Heart left ventricle (tissue), 16 donors: ENCODE data around the gene C6orf47. TPM values are rescaled to one million over a fixed set of nuclear protein-coding genes. Genes with fewer than 3 reads are reported as not detected.

ENCODE experiments used
- ATAC-seq, 4 donors: fragments of 200-7000 bp; cut with Tn5 transposase; one replicate each; pipeline ENCODE4 v1.9.1; 2020 to 2022; ENCODE audit warnings: moderate library complexity in 4 of 4, mild to moderate bottlenecking in 3 of 4, moderate number of reproducible peaks in 1 of 4
- DNase-seq, 5 donors: peaks; one replicate each; pipeline ENCODE4 v3.0.0-alpha.2; 2020
- H3K27ac ChIP-seq, 12 donors: fragments of 200-600 bp; sonication (generic) in 4 of 12; one replicate each; pipeline versions ENCODE4 v1.5.0 to v1.8.0; 2016 to 2022; ENCODE audit warnings: mild to moderate bottlenecking in 2 of 12
- H3K27me3 ChIP-seq, 9 donors: fragments of 200-600 bp; sonication (generic) in 2 of 9; one replicate each; pipeline versions ENCODE4 v1.5.1 to v1.8.0; 2016 to 2022; ENCODE audit warnings: mild to moderate bottlenecking in 3 of 9
- H3K36me3 ChIP-seq, 9 donors: fragments of 200-600 bp; sonication (generic) in 2 of 9; one replicate each; pipeline versions ENCODE4 v1.5.0 to v1.8.0; 2018 to 2022; ENCODE audit warnings: mild to moderate bottlenecking in 2 of 9
- H3K4me1 ChIP-seq, 12 donors: fragments of 200-600 bp; sonication (generic) in 4 of 12; one replicate each; pipeline versions ENCODE4 v1.5.0 to v1.8.0; 2016 to 2022; ENCODE audit warnings: mild to moderate bottlenecking in 3 of 12
- H3K4me3 ChIP-seq, 12 donors: fragments of 200-600 bp; sonication (generic) in 4 of 12; one replicate each; pipeline versions ENCODE4 v1.5.0 to v1.8.0; 2017 to 2022; ENCODE audit warnings: mild to moderate bottlenecking in 9 of 12, moderate library complexity in 4 of 12
- H3K9me3 ChIP-seq, 12 donors: fragments of 200-600 bp; sonication (generic) in 4 of 12; one replicate each; pipeline versions ENCODE4 v1.5.0 to v1.8.0; 2016 to 2022; ENCODE audit warnings: mild to moderate bottlenecking in 1 of 12
- CTCF ChIP-seq, 12 donors: fragments of 200-600 bp; sonication (generic) in 4 of 12; IDR thresholded peaks; one replicate each; pipeline versions ENCODE4 v1.5.0 to v1.8.0; 2018 to 2022; ENCODE audit warnings: antibody characterized with exemption in 12 of 12, mild to moderate bottlenecking in 5 of 12
- POLR2A ChIP-seq, 2 donors: fragments of 450-650 bp; IDR thresholded peaks; one replicate each; pipeline ENCODE4 v1.6.1; 2017; ENCODE audit warnings: antibody characterized with exemption in 2 of 2, mild to moderate bottlenecking in 2 of 2, moderate library complexity in 2 of 2
- WGBS, 4 donors: extraction: QIAGEN DNeasy Blood & Tissue Kit in 2 of 4; methylation state at CpG; one replicate each; pipeline versions ENCODE4 v1.1.5 to v1.1.7; 2013 to 2018; 5-methylcytosine and 5-hydroxymethylcytosine counted together
- intact Hi-C, 10 donors: fragments of 100-400 bp; cut with DNase I; formaldehyde crosslinking; loops; one replicate each; pipeline versions ENCODE4 v1.11.1 to v1.14.2; 2022
- polyA plus RNA-seq, 2 donors: library from polyadenylated mRNA; stranded (reverse); fragments of 200-250 nt; gene quantifications; one replicate each; pipeline ENCODE4 v1.2.3, GENCODE V29; 2013
- total RNA-seq, 9 donors: library from RNA; depleted of rRNA in 2 of 9; stranded (reverse); fragments of >200 nt in 2 of 9; fragmentation: NEBNext Ultra II Directional in 3 of 9; extraction: Animal tissue kit (Norgen Biotek cat#: 25700) in 3 of 9; gene quantifications; one replicate each; pipeline versions ENCODE4 v1.1.0 to v1.2.4, GENCODE V29; 2016 to 2023
- donor health status: ischemic (EF 13 %, LVEDD 7.1; RV severe dilation, severe dysfunction).
- donor health status: healthy with polysubstance abuse.
- donor health status: DM: no; HTN: yes; CAD: no.
- donor health status: DM: no; HTN: no; CAD: no.
- donor health status: ischemic (EF 25% LVEDD 6.9; RV normal size, moderate dysfunction).
- donor health status: ischemic (EF 25% LVEDD 5.7; RV mildly dilated, moderate dysfunction).
- donor health status: healthy.
- donor health status: DM: yes; HTN: yes; CAD: no.
- donor health status: ischemic (EF 35%, LVEDD 5.7; RV mildly dilated, moderate dysfunction).
- donor health status: nonischemic (EF 11% LVEDD 7.7; RV severe dilation, severe dysfunction).
- donor health status: DM: yes; HTN: yes; CAD: no.
- donor health status: PGD.
- donor health status: ischemic (EF 29% LVEDD 5.4; RV normal size, mild dysfunction).
- donor health status: nonischemic (EF 23%, LVEDD 6.1; RV moderate dilation, normal function).

C6orf47 gene
- total and polyA plus RNA-seq, 11 donors: 16.5 to 30.9 (median 20.0) TPM

GRCh38 chr6:31661262-31662123 is 915 bp upstream of the C6orf47 start:
- Histone ChIP-seq H3K27ac (peak overlapping the region in 11 of 12 donors; percentile 84 to 96 (median 93)), H3K27me3 (no peaks in the 10 kb centered on the region), H3K4me1 (peaks cover 24 to 69% (median 51%) of the 10 kb centered on the region in 12 donors), H3K4me3 (peak overlapping the region in 10 of 12 donors; percentile 65 to 98 (median 83)), H3K36me3 (peaks cover 0 to 37% (median 24%) of the 10 kb centered on the region in 9 donors), H3K9me3 (no peaks in the 10 kb centered on the region)
- 70 to 77% (median 74%) methylated on average over 12 of the region's 12 CpGs for WGBS, 4 donors
- intact Hi-C loops: loop anchor here in 2 of 10 donors (10.0 kb wide), 1 partner anchor 513 kb away; the partner anchor contains the start of genes AGPAT1 (in 2 of the 2) and RNF5 (in 2 of the 2)
- TF ChIP-seq POLR2A (IDR thresholded peaks at IDR 0.05) (no peak), CTCF (IDR thresholded peaks at IDR 0.05) (no peak)
- DNase-seq: no peak
- no peak for ATAC-seq

GRCh38 chr6:31659649-31660380 is 763 bp downstream of the C6orf47 start:
- H3K36me3 ChIP-seq: peaks cover 0 to 51% (median 28%) of the 10 kb centered on the region in 9 donors
- intact Hi-C loops: loop anchor here in 4 of 10 donors (5.0 to 10.0 kb wide), 3 partner anchors 38 to 515 kb away; partner anchors contain the start of genes AGPAT1 (in 2 of the 4), RNF5 (in 2 of the 4), ATP6V1G2 (in 1 of the 4) and NFKBIL1 (in 1 of the 4)
- DNase-seq (no peak), ATAC-seq (peak in 1 of 4 donors; percentile 5)
- TF ChIP-seq POLR2A (IDR thresholded peaks at IDR 0.05): no peak
- no peaks in the 10 kb centered on the region for H3K27me3 ChIP-seq
- WGBS, 4 donors: 18 to 23% (median 20%) methylated on average over 5 to 13 of the region's 13 CpGs
- H3K4me1 ChIP-seq: peaks cover 24 to 66% (median 49%) of the 10 kb centered on the region in 12 donors
- no peaks in the 10 kb centered on the region for H3K9me3 ChIP-seq
- peak overlapping the region; percentile 84 to 95 (median 93) for H3K27ac ChIP-seq
- H3K4me3 ChIP-seq: peak overlapping the region; percentile 65 to 98 (median 83)

GRCh38 chr6:31658983-31659648 is 1.5 kb downstream of the C6orf47 start:
- peak overlapping the region in 9 of 12 donors; percentile 6 to 95 (median 93) for H3K27ac ChIP-seq
- TF ChIP-seq CTCF (IDR thresholded peaks at IDR 0.05) (no peak), POLR2A (IDR thresholded peaks at IDR 0.05) (no peak)
- DNase-seq: no peak
- H3K4me1 ChIP-seq: peaks cover 22 to 61% (median 46%) of the 10 kb centered on the region in 12 donors
- peaks cover 0 to 51% (median 28%) of the 10 kb centered on the region in 9 donors for H3K36me3 ChIP-seq
- H3K9me3 ChIP-seq: no peaks in the 10 kb centered on the region
- intact Hi-C loops: loop anchor here in 2 of 10 donors (5.0 kb wide), 2 partner anchors 37 to 112 kb away; partner anchors contain the start of genes ATP6V1G2 (in 1 of the 2), NFKBIL1 (in 1 of the 2) and PRRC2A (in 1 of the 2)
- peak overlapping the region; percentile 65 to 98 (median 83) for H3K4me3 ChIP-seq
- H3K27me3 ChIP-seq: no peaks in the 10 kb centered on the region
- WGBS, 4 donors: 86 to 89% (median 88%) methylated on average over 10 to 13 of the region's 13 CpGs
- no peak for ATAC-seq

- ATAC-seq: no peak
- DNase-seq: no peak
Observed at GRCh38 chr6:31658158-31658688, 2.4 kb downstream of the C6orf47 start.

More at GRCh38 chr6:31658158-31658688, 2.4 kb downstream of the C6orf47 start:
- intact Hi-C loops: loop anchor here in 2 of 10 donors (5.0 kb wide), 2 partner anchors 36 to 111 kb away; partner anchors contain the start of genes ATP6V1G2 (in 1 of the 2), NFKBIL1 (in 1 of the 2) and PRRC2A (in 1 of the 2)
- Histone ChIP-seq H3K27me3 (no peaks in the 10 kb centered on the region), H3K9me3 (no peaks in the 10 kb centered on the region), H3K36me3 (peaks cover 0 to 43% (median 22%) of the 10 kb centered on the region in 9 donors), H3K27ac (peak overlapping the region in 1 of 12 donors; percentile 6), H3K4me3 (peak overlapping the region in 2 of 12 donors; percentile 4 to 15), H3K4me1 (peaks cover 15 to 59% (median 44%) of the 10 kb centered on the region in 12 donors)
- TF ChIP-seq CTCF (IDR thresholded peaks at IDR 0.05): no peak
- TF ChIP-seq POLR2A (IDR thresholded peaks at IDR 0.05): no peak
- 71 to 83% (median 75%) methylated on average over 4 of the region's 4 CpGs for WGBS, 4 donors
